GM18502 (cell line): Measurements from ENCODE around the gene C1orf105.

Experiments
- ATAC-seq: cut with Tn5 transposase; IDR thresholded peaks from one replicate; pipeline ENCODE4 v1.9.1; 2021; ENCODE audit warnings: mild to moderate bottlenecking; ENCODE audit not compliant: unreplicated experiment, poor library complexity

C1orf105 gene

GRCh38 chr1:172515927-172516326, 95.4 kb downstream of the C1orf105 start:
- no peak for ATAC-seq

- no peak for ATAC-seq
Measured at GRCh38 chr1:172517081-172517480, 96.6 kb downstream of the C1orf105 start.

- no peak for ATAC-seq
Measured at GRCh38 chr1:172517545-172517944, 97.1 kb downstream of the C1orf105 start.
